COLO829 (cell line): ENCODE data around the gene CPS1.

Experiments
- DNase-seq: peaks from one replicate; pipeline ENCODE4 v3.0.0; 2012; ENCODE audit warnings: low spot score

Gene CPS1

DNA sequence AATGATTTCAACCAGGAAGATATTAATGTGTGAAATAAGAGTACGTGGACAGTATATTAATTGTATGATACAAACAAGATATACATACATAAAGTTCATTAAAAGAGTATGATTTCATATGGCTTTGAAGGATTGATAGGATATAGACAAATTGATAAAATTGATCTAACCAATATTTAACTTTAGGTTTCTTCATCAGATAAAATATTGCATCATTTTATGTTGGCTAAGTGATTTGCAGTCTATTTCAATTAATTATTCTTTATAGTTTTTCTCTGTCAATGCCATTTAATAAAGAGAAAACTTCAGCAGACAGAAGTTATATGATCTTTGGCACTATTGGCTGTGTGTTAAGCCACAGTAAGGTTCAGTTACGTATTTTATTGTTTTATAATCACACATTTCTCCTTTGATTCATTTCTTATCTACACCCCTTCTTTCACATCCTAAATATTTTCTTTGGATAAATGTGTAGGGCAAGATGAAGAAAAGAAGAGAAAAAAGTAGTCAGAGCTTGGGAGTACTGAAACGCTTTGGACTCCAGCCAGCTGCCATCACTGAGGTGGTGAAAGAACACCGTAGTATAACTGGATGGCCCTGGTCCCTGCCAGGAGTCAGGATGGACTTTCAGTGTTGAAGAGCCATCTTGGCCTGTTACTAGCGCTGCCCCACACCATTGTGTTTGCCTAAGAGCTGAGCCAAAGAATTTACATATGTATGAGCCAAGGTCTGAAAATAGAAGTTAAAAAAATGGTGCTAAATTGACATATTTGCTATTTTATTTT lies 9.8 kb upstream of the CPS1 start:
- DNase-seq, result no peak

GRCh38 chr2:210548031-210548430 lies 8.4 kb upstream of the CPS1 start:
- DNase-seq, result no peak

DNA sequence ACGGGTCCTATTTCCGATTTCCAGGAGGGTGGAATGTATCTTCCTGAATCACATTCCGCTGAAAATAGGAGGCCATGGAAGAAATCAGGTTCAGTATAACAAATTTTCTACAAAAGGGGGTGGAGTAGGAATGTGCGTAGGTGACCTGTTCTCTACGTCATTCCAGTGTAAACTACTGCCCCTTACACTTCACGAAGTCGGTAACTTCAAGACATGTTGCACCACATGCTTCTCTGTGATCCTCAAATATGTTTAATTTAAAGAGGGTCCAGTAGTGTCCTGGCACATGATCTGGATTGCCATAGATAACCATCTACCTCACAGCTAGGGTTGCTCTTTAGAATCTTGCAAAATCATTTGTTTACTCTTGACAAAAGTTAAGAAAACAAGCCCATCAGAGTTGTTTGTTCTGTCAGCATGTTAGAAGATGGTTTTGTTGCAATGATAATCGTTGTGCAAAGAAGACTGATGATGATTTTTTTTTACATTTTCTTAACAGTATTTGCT lies 7.5 kb upstream of the CPS1 start:
- DNase-seq, result no peak

DNA sequence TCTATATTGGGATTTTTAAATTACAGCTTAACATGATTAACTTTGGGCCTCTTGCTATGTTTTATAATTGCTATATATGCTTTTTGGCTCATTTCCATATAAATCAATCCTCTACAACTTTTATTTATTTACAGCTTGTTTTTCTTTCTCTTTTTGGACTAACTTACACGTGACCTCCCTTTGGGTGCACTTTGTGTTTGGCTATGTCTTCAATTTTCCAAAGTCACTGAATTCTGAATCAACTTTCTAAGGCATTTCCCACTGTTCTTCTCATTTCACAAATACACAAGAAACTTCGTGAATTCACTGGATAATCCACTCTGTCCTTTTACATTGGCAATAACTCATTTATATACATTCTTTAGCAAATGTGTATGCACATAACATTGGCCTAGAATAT lies 5.4 kb upstream of the CPS1 start:
- DNase-seq, result no peak

GRCh38 chr2:210553373-210553772 lies 3.0 kb upstream of the CPS1 start:
- DNase-seq, result no peak

DNA sequence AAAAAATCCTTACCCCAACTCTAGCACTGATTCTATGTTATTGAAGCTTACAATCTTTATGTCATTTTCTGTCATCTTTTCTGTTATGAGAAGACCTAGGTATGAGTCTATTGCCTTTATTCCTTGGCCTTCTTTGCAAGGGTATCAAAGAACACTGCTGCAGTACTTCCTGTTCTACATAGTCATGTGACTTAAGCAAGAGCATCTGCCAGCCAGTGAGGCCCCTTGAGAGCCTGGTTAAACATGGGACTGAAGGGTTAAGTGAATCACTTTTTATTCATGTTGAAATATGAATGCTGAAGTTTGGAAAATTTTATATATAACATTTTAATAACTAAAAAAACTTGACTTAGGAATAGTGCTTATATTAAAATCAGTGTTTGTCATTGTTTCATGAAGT lies 844 bp upstream of the CPS1 start:
- DNase-seq, result no peak

GRCh38 chr2:210557721-210558120 lies 1.3 kb downstream of the CPS1 start:
- DNase-seq, result no peak

DNA sequence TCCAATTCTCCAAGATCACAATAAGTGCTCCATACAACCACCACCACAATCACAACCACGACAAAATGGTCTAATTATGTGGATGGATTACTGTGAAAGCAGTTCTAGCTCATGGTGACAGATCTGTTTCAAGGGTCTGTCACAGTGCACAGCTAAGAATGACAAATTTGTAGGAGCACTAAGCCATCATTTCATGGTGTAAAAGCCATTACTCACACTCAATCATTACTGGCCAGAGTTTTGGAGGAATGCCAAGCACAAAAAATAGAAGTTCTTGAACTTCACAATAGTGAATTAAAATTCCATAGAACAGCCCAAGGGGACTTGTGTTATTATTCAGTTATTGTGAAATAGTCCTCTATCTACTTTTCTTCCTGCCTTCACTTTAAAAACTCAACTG lies 2.3 kb downstream of the CPS1 start:
- peak; percentile 10 for DNase-seq

DNA sequence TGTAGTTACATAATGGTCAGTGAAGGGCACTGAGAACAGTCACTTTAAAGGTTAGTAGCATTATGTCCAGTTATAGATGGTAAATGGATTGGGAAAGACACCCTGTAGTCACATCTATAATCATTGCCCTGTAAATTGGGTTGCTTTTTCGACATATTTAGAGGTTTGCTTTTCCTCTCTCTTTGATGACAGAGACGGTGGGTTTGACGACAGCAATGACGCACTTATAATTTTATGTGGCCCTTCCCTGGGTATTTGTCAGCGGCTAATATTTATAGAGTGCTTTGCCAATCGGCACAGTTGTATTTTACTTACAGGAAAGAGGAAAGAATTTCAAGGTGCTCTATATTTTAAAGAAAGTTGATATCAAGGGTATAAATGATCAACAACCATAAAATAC lies 2.8 kb downstream of the CPS1 start:
- no peak for DNase-seq

- no peak for DNase-seq
Measured at GRCh38 chr2:210561475-210561874, 5.1 kb downstream of the CPS1 start.

DNA sequence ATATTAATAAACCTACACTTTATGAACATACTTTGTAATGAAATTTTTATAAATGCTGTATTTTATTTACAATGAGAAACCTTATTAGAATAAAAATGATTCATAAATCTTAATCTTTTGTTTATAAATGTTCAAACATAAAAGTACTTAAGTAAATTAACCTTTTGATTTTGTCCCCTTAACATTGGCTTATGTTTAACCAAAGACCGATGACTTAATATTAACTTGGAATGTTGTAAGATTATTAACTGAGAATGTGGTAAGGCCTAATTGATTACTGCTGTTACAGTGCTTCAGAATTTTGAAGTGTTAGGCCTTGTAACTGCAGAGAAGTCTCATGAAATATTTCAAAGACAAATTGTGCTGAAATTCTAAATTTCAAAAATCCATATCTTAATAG lies 5.7 kb downstream of the CPS1 start:
- no peak for DNase-seq

DNA sequence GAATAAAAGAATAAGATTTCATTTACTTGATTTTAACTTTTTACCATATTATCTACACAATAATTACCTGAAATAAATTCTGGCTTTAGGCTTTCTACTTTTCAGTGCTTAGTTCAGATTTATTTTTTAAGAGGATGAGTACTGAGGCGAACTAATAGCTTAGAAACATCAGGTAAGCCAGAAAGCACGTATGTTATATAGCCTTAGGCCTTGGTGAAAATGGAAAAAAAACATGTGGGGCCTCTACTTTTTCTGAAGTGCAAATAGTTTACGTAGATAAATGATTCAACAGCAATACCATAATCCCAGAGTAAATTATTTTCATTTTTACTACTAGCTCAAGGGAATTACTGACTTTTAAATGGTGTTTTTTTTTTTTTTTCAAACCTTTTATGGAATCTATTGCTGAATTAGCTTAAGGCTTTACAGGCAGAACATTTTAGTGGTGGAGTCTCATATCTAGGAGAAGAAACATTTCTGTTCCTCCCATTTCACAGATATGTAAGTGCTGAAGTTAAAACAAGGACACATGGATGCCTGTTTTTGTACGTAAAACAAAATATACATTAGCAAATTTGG lies 6.2 kb downstream of the CPS1 start:
- no peak for DNase-seq

DNA sequence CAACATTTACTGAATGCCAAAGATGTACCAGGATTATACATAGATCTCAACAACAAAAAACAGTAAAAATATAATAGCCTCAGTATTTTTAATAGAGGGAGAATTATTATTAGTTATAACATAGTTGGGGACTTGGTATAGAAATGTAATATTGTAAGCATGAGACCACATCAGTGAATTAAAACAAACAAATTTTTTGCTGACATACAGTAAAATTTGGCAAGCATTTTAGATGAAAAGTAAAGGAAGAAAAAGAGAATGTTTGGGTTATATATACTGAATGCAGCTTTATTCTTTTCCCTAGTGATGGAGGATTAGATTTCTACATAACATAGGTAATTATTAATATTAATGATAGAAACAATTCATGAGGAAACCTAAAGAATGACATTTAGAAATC lies 10.9 kb downstream of the CPS1 start:
- no peak for DNase-seq

GRCh38 chr2:210568108-210568507 lies 11.7 kb downstream of the CPS1 start:
- no peak for DNase-seq

DNA sequence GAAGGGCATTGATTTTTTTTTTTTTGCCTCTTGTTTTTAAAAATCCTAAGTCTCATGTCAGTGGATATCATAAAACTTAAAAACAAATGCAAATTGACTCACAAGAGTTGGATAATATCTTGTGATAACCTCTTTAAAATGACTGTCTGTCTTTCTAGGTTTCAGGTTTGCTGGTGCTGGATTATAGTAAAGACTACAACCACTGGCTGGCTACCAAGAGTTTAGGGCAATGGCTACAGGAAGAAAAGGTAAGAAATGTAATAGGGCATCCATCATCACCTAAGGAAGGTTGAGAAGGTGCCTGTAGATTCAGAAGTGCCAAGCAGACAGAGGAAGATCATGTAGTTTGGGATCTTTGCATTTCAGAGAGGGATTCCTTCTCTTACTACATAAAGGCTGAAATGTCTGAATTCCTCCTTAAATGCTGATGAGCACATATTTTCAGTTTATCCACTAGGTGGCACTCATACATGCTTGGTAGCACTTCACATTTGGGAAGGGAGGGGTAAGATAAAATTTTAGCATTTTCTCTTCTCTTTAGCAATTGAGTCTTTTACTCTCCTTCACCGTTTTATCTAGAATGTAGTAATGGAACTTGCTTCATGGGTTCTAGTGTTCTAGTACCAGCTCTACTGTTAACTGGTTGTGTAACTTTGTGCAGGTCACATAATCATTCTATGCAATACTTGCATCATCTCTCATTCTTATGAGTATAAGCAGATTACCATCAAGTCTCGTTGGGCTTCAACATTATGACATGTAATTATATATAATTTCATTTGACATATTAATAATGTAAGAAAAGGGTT lies 21.1 kb downstream of the CPS1 start:
- DNase-seq, result peak; percentile 69

GRCh38 chr2:210584834-210585233 lies 28.4 kb downstream of the CPS1 start:
- peak; percentile 44 for DNase-seq

- no peak for DNase-seq
Measured at GRCh38 chr2:210586381-210586780, 30.0 kb downstream of the CPS1 start.

DNA sequence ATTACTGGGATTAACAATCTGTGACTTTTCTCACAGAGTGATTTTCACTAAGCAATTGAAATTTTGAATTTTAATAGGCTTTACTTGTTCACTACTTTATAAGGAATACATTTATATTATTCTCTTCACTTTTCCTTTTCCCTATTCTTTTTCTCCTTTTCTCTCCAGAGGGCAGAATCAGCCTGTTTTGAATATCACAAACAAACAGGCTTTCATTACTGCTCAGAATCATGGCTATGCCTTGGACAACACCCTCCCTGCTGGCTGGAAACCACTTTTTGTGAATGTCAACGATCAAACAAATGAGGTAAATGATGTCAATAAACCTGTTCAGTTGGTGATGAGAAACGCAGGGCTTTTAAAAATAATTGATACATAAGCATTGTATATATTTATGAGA lies 35.3 kb downstream of the CPS1 start:
- DNase-seq, result no peak

DNA sequence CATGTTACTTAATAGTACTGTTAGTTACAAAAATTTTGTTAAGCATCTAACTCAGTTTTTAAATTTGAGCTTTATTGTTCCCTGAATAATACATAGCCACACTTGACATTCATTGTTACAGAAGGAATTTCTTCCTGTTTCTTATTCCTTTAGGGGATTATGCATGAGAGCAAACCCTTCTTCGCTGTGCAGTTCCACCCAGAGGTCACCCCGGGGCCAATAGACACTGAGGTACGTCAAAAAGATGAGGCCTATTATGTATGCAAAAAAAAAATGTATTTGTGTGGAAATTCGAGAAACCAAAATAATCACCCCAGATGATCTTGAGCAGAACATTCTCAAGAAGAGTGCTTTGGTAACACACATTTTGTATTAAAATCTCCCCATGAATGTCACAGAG lies 36.3 kb downstream of the CPS1 start:
- no peak for DNase-seq

- DNase-seq, result no peak
Measured at GRCh38 chr2:210593166-210593565, 36.8 kb downstream of the CPS1 start.

GRCh38 chr2:210598219-210598618 lies 41.8 kb downstream of the CPS1 start:
- no peak for DNase-seq

- peak; percentile 65 for DNase-seq
Measured at GRCh38 chr2:210599476-210599875, 43.1 kb downstream of the CPS1 start.

GRCh38 chr2:210604666-210605065 lies 48.3 kb downstream of the CPS1 start:
- DNase-seq, result no peak
